ENCODE measurements around the gene SORBS1.

The SORBS1 gene

DNA sequence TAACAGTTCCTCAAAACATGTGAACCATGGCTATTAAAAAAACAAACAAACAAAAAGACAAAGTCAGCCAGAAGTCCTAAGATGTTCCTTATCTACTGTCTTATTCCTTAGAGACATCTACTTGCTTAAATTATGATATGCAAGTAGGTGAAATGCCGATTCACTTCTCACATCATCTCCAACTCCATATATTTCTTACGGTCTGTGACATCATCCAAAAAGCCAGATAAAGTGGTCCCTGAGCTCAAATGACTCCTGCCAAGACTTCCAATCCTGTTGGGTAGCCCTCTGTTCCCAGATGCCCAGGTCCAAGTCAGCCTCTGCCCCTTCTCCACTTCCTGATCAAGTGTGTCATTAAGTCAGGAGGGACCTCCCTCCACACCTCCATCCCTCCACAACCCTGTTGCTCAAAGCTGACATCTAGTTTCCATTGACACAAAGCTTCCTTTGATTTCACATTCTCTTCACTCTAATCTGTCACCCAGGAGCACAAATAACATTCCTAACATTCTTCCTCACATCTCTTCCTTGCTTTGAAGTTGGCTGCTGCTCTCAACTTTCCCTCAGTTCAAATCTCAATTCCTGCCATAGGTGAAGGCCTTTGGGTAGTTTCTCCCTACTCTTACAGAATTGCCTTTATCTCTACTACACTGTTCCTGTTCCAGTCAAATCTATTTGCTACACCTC is 214.3 kb downstream of the SORBS1 start:
- no peak for DNase-seq (ENCODE audit: low read depth)

DNA sequence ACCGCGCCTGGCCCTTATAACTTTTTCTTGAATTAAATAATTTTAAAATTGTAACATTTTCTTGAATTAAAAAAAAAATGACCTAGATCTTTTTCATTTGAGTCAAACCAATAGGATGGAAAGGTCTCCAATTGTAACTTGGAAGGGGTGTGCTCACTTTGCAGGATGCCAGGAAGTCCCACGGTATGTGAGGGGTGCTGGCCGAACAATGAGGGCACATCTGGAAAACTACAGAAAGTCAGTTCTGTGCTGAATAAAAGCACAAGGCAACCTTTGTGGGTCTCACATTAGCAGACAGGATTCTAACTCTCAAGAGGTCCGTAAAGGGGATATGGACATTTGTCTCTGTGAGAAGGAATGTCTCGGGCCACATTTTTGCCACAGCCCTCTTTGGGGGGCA is 217.6 kb downstream of the SORBS1 start:
- no peak for DNase-seq (ENCODE audit: low read depth)

- DNase-seq (ENCODE audit: low read depth): no peak
These were observed 219.4 kb downstream of the SORBS1 start for GRCh38 chr10:95341716-95342130.

- DNase-seq (ENCODE audit: low read depth): no peak
These were observed 221.3 kb downstream of the SORBS1 start for GRCh38 chr10:95339863-95340262.

DNA sequence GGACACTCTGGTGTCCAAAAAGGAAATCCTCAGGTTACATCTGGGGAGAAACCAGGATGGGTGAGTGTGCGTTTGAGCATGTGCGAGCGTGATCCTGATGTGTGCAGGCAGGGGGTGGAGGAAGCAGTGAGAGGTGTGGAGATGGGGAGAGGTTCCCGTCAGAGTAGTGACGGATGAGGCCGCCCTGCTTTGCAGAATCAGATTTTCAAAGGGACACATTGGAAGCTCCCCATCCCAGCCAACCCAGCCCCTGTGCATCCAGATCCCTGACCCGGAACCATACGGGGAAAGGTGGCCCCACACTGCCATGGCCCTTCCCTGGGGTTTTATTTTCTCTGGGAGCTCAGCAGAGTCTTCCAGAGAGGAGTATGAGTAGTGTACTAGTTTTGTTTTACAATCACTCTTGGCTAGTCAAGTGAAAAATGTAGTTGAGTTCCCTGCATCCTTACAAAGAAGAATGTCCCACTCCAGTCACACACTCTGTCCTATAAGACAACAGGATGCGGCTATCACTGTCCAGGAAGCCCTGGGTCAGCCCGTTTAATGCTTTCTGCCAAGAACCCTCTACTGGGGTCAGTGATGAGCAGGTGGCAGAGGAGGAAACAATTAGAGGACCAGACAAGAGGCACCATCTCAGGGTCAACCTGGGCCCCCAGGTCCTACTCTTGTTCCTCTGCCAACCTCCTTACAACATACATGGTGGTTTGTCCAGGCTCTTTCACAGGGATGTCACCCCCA is 223.6 kb downstream of the SORBS1 start:
- DNase-seq (ENCODE audit: low read depth): no peak

GRCh38 chr10:95336702-95337101 is 224.5 kb downstream of the SORBS1 start:
- DNase-seq (ENCODE audit: low read depth): no peak

DNA sequence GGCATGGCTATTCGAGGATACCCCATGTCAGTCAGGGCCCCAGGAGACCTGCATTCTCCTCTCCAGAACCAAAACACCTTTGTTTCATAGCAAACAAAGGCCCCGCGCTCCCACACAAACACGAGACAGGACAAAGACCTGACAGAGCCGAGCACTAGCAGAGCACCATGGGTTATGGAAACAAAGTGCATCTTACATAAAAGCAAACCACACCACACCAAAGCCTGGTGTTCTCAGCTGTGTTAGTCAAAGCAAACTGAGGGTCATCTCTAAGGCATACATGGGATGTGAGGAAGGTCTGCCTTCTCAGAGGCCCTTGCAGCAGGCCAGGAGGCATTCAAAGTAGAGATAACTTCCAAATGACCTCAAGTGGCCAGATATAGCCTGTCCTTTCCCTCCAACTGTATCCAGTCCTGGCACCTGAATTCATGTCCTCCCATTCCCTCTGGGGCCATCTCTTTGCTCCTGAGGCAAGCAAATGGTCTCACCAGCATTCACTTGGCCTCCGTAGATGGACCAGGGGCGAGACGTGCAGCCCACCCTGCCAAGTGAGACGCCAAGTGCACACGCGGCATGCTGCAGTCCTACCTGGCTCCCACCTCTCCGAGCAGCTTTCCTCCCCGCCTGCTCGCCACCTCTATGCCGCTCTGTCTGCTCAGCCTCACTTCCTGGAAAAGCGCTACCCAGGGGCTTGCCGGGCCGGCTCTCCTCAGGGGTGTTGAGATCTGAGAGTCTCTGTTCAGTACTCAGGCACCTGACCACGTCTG is 225.1 kb downstream of the SORBS1 start:
- no peak for DNase-seq (ENCODE audit: low read depth)

- no peak for DNase-seq (ENCODE audit: low read depth)
These were observed 226.4 kb downstream of the SORBS1 start for GRCh38 chr10:95334805-95335144.

DNA sequence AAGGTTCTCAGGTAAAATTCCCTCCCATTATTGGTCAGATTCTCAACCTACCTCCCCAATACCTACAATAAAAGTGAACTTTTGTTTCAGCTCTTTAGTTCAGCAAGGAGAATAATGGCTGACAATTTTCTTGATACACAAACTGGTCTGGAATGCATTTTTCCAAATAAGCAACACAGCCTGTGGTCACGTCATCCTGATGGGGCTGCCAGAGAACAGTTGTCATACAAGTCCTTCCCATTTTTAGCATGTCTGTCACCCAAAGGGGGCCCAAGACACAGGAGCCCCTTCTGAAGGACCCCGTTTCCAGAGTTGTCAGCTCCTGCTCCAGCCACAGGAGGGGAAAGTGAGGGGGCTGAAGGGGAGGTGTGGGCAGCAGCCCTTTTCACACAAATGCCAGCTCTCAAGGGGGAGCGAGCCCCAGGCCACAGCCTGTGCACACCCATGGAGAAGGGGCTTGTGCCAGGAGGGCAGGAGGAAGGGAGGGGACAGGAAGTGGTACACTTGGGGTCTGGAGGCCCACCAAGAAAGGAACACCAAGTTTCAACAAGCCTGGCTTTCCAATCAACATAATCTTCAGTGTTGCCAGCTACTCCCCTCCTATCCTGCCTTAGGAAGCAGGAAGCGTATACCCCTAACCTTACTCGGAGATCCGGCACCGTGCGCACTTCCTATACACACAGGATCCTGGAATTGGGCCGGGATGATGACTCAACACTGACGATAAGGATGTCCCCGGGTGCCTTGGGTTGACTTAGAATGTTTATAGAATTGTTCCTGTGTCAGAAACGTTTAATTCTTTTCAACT is 227.0 kb downstream of the SORBS1 start:
- peak; percentile 75 for DNase-seq (ENCODE audit: low read depth)

DNA sequence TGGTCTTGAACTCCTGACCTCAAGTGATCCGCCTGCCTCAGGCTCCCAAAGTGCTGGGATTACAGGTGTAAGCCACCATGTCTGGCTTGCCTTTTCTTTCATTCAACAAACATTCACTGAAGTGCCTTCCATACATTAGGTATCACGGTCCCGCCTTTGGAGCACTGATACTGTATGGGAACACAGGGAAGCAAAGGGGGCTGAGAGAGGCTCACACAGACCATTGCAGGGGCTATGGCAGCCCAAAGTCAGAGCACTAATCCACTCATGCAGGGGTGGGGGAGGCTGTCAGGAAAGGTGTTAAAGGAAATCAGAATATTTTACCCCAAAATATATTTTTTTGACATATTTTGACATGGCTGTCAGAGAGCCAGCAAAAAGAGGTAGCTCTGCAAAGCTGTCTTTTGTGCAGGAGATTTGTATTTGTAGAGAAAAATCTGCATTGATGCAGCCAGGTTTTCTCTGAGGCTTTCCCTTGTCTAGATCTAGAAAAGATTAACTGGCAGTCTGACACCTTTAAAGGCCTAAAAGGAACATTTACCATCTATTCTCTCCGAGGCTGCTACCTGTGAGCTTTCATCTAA is 228.4 kb downstream of the SORBS1 start:
- DNase-seq (ENCODE audit: low read depth): no peak

- no peak for DNase-seq (ENCODE audit: low read depth)
These were observed 229.5 kb downstream of the SORBS1 start for GRCh38 chr10:95331596-95332130.

DNA sequence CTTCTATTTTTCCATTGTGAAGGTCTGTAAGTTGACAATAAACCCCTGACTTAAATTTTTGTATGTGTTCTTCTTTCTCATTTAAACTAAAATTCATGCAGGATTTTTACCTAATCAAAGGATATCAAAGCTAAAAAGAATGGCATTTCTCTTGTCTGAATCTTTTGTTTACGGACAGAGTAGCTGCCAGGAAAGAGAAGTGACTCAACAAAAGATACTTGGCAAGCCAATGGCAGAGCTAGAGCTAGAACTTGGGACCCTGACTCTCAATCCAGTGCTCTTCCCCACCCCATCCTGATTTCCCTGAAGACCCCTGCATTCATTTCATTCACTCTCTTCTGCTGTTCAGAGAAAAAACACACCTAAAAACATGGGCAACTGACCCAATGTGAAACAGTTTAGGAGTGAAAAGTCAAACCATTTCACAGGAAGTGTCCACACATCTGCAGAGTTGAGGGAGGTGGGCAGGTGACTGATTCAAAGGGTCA is 230.2 kb downstream of the SORBS1 start:
- DNase-seq (ENCODE audit: low read depth): no peak

- DNase-seq (ENCODE audit: low read depth): no peak
These were observed 231.9 kb downstream of the SORBS1 start for GRCh38 chr10:95329296-95329695.

- DNase-seq (ENCODE audit: low read depth): no peak
These were observed 233.2 kb downstream of the SORBS1 start for GRCh38 chr10:95328013-95328412.

- no peak for DNase-seq (ENCODE audit: low read depth)
These were observed 233.8 kb downstream of the SORBS1 start for GRCh38 chr10:95327367-95327766.

DNA sequence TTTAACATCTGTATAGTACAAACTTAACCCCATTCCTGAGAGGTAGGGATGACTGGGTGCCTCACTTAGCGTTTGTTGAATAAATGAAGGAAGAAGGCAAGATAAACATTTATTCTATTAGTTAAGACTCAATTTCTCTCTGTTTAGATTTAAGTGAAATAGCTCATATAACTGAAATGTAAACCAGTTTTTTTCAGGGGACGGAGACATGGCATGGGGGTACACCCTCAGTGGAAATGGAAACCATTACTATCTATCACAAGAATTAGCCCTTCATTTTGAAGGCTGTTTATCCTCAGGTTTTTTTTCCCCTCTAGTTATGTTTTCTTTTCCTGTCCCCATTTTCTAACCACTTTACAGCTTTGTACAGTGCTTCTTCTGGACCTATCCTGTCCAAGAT is 234.8 kb downstream of the SORBS1 start:
- no peak for DNase-seq (ENCODE audit: low read depth)

GRCh38 chr10:95325863-95326262 is 235.3 kb downstream of the SORBS1 start:
- DNase-seq (ENCODE audit: low read depth): no peak

GRCh38 chr10:95324436-95325268 is 236.5 kb downstream of the SORBS1 start:
- DNase-seq (ENCODE audit: low read depth): no peak

DNA sequence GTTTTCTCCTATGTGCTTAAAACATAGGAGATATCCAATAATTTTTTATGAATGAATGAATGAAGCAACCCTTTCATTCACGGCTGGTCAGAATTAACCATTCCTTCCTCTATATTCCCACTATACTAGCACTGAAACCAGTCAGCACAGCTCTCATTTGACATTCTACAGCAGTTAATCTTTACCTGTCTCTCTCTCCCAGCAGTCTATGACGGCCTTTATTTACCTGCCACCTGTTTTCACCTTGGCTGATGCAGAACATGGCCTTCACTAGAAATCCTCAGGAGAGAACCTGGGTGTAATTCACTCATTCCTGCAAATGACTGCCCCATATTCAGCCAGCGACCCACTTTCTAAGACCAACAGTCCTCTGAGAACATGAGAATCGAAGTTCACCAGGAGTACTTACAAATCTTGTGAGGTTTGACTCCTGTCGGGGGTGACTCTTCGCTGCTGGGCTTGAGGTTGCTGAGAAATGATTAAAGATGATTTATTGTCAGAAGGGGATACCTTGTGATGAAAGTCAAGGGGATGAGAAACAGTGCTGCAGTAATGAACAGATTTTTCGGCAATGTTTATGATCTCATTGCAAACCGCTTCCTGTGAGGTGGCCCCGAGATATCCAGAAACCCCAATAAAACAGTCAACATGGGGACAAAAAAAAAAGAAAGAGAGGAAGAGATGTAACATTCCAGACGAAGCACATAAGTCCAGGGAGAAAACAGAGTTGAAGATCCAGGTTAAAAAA is 239.4 kb downstream of the SORBS1 start:
- no peak for DNase-seq (ENCODE audit: low read depth)

DNA sequence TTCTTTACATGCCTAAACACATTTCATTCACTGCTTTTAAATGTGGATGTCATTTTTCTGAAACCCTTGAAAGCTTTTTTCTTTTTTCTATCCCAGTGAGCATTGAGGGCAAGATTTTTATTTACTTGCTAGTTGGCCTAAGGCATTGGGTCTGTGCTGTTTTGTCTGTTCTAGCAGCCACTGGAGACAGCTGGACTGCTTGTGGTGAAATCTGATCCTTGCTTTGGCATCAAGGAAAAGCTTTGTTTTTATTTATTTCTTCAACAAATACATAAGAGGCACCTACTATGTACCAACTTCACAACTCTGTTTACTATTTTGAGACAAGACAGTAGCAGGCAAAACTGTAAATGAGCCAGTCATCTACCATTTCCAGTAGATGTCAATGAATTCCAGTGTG is 241.9 kb downstream of the SORBS1 start:
- DNase-seq (ENCODE audit: low read depth): no peak

All from stromal cell of bone marrow (primary cell).